Left cardiac atrium (tissue), 4 donors: ENCODE data around the gene KIF5B. TPM values are rescaled to one million over a fixed set of nuclear protein-coding genes. Genes with fewer than 3 reads are reported as not detected.
"Not testable (repeated sequence)": the region's sequence is repeated elsewhere in the genome, so short reads cannot be mapped to it uniquely, and the experiment has no call there.

ENCODE experiments used
- ATAC-seq, 2 donors: fragments of 200-7000 bp; cut with Tn5 transposase; one replicate each; pipeline ENCODE4 v1.9.1; 2020; ENCODE audit warnings: mild to moderate bottlenecking in 2 of 2, moderate library complexity in 2 of 2
- DNase-seq: peaks from one replicate; pipeline ENCODE4 v3.0.0-alpha.2; 2020
- intact Hi-C, 2 donors: fragments of 100-400 bp; cut with DNase I; formaldehyde crosslinking; loops; one replicate each; pipeline versions ENCODE4 v1.14.1 to v1.15.1; 2022 to 2023
- total RNA-seq, 2 donors: library from RNA; stranded (reverse); fragmentation: NEBNext Ultra II Directional; extraction: Animal tissue kit (Norgen Biotek cat#: 25700); gene quantifications; one replicate each; pipeline ENCODE4 v1.2.1, GENCODE V29; 2021
- donor health status: DM: no; HTN: yes; CAD: no.
- donor health status: DM: no; HTN: yes; CAD: no; lungs with severe emphysema.
- donor health status: DM: yes; HTN: yes; CAD: no.
- donor health status: Dilated cardiomyopathy.

KIF5B gene
- total RNA-seq, 2 donors from 2014 or later = 124 to 133 TPM

DNA sequence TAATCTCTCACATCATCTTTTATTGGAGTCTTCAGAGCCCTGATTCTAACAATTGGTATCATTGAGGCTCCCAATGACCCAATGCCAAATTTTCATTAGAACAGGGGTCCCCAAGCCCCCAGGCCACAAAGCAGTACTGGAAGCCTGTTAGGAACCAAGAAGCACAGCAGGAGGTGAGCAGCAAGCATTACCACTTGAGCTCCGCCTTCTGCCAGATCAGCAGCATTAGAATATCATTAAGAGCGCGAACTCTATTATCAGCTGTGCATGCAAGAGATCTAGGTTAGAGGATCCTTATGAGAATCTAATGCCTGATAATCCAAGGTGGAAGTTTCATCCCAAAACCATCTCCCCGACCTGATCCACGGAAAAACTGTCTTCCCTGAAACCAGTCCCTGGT lies 23.1 kb downstream of the KIF5B start:
- no peak for ATAC-seq
- intact Hi-C loops = no loop called here
- no peak for DNase-seq

DNA sequence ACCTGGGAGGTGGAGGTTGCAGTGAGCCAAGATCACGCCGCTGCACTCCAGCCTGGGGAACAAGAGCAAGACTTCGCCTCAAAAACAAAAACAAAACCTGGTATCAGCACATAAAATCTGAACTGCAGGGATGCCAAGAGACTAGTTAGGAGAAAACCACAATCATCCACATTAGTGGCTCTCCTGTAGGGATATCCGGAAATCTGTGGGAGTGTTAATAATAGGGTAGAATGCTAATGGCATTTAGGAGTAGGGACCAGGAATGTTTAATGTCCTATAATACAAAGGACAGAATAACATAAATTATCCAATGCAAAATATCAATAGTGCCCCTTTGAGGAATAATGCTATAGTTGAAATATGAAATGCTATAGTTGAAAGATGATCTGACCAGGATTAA lies 24.3 kb downstream of the KIF5B start:
- ATAC-seq = no peak
- DNase-seq = no peak
- intact Hi-C loops = no loop called here

DNA sequence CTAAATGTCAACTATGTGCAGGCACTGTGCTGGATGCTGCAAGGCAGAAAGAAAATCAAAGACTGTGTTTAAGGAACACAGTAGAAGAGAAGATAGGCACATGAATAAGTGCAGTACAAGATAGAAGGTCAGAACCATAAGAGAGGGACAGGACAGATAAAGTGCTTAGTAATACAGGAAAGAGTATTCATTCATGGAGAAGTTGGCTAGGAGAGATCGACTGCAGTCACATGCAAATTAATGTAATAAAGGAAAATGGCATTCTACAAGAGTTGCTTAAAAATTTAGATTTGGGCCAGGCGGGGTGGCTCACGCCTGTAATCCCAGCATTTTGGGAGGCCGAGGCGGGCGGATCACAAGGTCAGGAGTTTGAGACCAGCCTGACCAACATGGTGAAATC lies 24.8 kb downstream of the KIF5B start:
- ATAC-seq (no peak), DNase-seq (no peak)
- intact Hi-C loops = no loop called here

DNA sequence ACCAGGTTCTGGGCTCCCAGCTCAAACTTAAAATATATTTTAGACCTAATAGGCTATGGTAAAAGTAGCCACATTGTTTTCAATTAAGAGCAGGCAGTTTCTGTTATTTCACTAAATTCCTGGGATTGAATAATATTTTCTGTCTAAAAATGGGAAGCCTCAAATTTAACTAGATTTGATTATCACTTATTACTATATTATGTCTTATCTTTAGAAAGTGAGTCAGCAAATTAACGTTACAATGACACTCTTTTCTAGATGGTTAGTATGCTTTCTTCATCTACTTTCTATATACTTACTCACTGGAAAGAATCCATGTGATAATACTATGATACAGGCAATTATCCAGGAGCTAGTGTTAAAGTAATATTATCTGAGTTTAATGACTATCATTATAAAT lies 27.5 kb downstream of the KIF5B start:
- ATAC-seq (no peak), DNase-seq (no peak)
- intact Hi-C loops = loop anchor here in 1 of 2 donors (10.0 kb wide), 1 partner anchor 256 kb away; no protein-coding TSS in a partner anchor

DNA sequence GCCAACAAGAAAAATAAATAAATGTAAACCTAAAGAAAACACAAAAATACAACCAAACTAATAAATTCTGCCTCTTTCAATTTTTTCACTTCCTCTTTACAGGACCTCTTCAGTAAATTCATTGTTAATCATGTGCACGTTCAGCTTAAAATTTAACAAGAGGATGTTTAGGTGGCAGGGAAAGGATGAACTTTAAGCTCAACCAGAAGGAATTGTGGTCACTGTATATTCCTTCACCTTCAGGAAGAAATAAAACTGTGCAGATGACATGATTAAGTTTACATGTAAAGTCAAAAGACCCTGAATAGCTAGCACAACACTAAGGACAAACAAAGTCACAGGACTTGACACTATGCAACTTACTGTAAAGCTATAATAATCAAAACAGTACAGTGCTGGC lies 33.0 kb downstream of the KIF5B start:
- no peak for ATAC-seq
- DNase-seq = no peak
- intact Hi-C loops = loop anchor here in 1 of 2 donors (10.0 kb wide), 1 partner anchor 262 kb away; no protein-coding TSS in a partner anchor

DNA sequence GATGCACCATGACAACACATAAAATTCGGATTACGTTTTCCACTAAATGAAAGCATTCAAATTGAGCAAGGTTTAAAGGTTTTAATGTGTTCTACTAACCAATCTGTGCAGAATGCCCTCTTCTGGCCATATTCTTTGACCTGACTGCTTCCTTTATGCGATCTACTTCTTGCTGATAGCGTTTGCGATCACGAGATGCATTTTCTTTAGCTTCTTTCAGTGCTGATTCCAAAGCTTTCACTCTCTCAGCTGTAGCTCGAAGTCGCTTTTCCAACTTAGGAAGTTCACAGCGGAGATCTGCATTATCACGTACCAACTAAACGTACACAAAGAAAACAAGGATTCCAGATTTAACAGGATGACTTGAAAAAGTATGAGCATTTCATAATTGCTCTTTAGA lies 39.2 kb downstream of the KIF5B start:
- DNase-seq (no peak), ATAC-seq (no peak)
- intact Hi-C loops = no loop called here

DNA sequence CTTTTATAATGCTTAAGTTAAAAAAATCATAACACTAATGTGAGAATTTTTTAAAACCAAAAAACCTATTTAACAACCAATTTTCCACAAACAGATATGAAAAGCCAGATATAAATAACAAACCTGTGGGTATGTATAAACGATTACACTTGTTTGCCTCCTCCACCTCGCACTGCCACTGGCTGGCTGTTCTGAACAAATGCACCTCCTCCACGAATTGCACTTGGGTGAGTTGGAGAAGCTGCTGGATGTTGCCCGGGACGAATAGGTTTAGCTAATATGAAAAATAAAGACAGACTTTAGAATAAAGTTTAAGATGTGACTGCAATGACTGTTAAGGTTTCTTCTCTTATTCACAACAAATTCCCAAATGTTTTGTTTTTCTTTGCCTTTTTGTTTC lies 40.8 kb downstream of the KIF5B start:
- ATAC-seq = no peak
- intact Hi-C loops = no loop called here

DNA sequence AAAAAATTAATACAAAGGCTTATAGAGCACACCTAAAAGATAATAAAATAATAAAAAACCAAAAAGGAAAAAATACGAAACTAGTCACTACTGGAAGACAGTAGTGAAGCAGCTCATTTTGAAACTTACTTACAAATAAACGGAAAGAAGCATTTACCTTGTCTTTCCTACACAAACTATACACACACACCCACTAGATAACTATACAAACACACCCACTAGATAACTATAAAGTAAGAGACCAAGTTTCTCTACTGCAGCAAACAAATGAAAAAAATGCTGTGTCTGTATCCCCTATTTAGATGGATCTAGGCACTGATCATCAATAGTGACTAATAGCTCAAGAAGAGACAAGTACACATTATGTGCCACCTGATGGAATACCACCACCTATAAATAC lies 49.2 kb downstream of the KIF5B start:
- ATAC-seq (no peak), DNase-seq (no peak)
- intact Hi-C loops = no loop called here

More for the DNA sequence above, 40.8 kb downstream of the KIF5B start:
- no peak for DNase-seq

DNA sequence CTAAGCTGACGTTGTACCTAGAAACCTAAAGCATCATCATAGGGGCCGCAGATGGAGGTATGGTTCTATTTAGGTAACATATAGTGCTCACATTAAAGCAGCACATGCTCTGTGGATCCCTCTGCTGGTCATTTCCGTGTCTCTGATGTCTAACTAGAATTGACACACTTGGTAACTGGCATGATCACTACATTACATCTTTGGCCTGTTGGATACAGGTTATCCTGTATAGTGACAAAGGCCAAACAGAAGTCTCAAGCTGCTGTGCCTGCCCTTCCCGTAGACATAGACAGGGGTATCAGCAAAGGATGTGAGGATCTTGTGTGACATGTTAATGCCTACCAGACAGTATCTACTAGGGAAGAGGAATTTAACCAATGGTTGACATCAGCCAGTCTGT lies 51.2 kb downstream of the KIF5B start:
- DNase-seq (no peak), ATAC-seq (peak in 1 of 2 donors; percentile 46)
- intact Hi-C loops = no loop called here

DNA sequence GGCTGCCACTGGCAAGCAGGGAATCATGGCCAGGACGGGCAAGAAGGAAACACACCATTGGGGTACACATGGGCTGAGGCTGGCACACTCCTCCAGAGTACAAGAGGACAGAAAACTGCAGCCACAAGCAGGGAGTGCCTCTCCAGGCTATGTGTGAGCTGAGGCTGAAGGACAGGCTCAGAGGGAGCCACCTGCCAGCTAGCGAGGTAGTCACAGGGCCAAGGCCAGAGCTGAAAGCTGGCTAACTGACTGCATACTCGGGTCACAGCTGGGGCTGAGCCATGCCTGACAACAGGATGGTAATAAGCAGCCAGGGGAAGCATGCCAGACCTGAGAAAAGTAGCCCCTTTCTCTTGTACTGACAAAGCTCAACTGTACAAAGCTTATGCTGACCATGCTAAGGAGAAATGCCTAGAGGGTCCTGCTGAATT lies 52.0 kb downstream of the KIF5B start:
- DNase-seq (no peak), ATAC-seq (peak; percentile 62 to 77)
- intact Hi-C loops = loop anchor here in 1 of 2 donors (5.0 kb wide), 1 partner anchor 142 kb away; no protein-coding TSS in a partner anchor

DNA sequence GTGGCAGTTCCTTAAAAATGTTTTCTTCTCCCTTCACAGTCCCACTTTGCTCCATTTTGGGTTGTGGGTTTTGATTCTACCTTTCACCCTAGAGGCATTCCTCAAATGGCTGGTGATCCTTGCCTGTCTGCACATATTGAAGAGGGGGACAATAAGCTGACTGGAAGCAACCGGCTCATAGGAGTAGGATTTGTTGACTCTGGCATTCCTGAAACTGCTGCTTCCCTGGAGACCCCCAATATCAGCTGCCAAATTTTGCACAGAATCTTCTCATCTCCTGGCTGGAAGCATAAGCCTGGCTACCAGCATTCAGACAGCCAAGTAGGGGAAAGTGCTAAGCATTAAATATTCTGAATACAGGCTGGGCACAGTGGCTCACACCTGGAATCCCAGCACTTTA lies 53.7 kb downstream of the KIF5B start:
- DNase-seq (no peak), ATAC-seq (no peak)
- intact Hi-C loops = loop anchor here in 1 of 2 donors (5.0 kb wide), 1 partner anchor 140 kb away; no protein-coding TSS in a partner anchor

DNA sequence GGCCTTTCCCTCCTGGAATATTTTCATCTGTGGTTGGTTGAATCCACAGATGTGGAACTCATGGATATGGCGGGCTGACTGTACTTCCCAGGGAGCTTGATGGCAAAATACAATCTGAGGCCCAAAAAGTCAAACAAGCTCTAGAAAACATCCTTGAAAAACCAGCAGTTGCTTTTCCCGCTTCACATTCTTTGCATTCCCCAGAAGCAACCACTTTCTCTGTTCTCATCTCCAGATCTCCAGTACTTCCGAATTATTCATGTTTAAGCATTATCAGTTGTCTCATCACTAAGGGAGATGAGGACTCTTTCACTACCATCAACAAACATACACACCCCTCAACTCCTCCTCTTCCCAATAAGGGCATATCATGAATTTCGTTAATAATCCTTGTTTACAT lies 55.3 kb downstream of the KIF5B start:
- no peak for DNase-seq
- no peak for ATAC-seq
- intact Hi-C loops = loop anchor here in 1 of 2 donors (5.0 kb wide), 1 partner anchor 139 kb away; no protein-coding TSS in a partner anchor

DNA sequence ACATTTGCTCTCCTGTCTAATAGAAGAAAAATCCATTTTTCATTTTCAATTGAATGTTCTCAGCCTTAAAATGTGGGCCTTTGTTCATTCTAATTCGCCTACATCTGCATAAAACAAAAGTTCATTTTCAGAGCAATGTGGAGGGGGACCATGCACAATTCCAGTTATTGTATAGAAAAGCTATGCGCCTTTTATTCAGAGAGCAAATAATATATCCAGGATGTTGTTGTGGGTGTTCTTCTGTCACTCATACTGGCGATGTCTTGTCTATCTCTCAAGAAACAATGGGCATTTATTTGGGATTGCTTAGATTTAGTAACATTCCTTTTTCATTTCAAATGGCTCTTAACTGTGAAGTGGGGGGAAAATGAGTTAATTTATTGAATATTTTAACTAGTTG lies 56.4 kb downstream of the KIF5B start:
- DNase-seq (no peak), ATAC-seq (no peak)
- intact Hi-C loops = loop anchor here in 1 of 2 donors (5.0 kb wide), 1 partner anchor 138 kb away; no protein-coding TSS in a partner anchor

DNA sequence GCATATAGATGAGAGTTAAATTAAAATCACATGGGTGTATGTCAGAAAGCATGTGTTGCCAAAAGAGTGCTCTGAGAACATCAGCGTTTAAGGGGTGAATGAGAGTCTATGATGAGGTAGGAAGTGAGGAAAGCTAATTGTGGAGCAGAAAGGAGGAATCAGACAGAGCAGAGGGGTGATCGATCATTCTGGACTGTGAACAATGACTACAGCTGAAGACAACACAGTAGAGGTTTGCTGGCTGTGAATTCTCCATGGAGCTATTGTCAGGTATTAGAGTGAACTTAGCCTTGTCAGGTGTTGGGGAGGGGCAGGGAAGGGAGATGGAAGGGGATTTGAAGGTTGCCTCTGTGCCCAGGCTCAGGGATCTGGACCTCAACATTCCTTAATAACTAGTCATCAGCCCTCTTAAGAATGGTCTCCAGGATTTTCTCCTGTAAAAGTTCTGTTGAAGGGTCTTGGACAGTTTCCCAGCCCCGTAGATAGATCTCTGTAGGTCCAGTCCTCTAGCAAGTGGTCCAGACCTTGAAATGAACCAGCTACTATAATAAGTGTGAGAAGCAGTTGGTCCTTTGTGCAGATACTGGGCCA lies 57.1 kb downstream of the KIF5B start:
- ATAC-seq = no peak
- no peak for DNase-seq
- intact Hi-C loops = no loop called here

DNA sequence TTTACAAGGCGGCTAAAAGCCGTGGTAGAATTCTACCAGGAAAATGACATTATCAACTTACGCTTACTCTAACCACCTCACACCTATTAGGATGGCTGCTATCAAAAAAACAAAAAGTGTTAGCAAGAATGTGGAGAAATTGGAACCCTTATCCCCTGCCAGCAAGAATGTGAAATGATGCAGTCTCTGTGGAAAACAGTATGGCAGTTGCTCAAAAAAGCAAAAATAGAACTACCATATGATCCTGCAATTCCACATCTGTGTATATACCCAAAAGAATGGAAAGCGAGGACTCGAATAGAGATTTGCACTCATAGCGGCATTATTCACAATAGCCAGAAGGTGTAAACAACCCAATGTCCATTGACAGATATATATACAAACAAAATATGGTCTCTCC lies 61.3 kb downstream of the KIF5B start:
- intact Hi-C loops = no loop called here
- no peak for DNase-seq

DNA sequence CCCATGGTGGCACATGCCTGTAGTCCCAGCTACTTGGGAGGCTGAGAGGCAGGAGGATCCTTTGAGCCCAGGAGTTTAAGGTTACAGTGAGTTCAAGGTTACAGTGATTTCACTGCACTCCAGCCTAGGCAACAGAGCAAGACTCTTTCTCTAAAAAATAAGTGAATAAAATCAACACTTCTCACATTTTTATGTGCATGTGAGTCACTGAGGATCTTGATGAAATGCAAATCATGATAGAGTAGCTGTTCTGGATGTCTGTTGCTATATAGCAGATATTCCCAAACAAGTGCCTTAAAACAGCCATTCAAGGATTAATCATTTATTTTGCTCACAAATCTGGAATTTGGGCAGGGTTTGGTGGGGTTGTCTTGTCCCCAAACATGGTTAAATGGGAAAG lies 65.3 kb downstream of the KIF5B start:
- intact Hi-C loops = no loop called here
- ATAC-seq (no peak), DNase-seq (no peak)

More for the DNA sequence above, 61.3 kb downstream of the KIF5B start:
- no peak for ATAC-seq

DNA sequence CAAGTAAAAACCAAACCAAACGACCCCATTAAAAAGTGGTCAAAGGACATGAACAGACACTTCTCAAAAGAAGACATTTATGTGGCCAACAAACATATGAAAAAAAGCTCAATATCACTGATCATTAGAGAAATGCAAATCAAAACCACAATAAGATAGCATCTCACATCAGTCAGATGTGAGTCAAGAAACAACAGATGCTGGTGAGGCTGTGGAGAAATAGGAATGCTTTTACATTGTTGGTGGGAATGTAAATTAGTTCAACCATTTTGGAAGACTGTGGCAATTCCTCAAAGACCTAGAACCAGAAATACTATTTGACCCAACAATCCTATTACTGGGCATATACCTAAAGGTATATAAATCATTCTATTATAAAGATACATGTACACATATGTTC lies 68.4 kb downstream of the KIF5B start:
- DNase-seq, ATAC-seq, intact Hi-C loops: not testable (repeated sequence)

DNA sequence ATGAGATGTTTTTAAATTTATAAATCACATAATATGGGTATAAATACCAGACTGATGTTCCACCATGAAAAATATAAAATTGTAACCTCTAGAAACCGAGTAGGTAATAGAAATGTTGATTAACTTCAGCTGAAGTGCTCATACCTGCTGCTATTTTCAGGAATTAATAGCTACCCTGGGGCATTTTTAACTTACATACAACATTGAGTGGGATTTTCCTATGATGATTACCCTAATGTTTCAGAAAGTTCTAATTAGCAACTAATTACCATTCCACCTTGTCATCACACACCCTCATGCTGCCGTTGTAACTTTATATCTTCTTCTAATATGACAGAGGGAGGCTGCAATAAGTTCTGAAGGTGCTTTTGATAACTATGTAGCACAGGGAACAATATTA lies 74.1 kb downstream of the KIF5B start:
- intact Hi-C loops = no loop called here
- no peak for DNase-seq
- no peak for ATAC-seq

DNA sequence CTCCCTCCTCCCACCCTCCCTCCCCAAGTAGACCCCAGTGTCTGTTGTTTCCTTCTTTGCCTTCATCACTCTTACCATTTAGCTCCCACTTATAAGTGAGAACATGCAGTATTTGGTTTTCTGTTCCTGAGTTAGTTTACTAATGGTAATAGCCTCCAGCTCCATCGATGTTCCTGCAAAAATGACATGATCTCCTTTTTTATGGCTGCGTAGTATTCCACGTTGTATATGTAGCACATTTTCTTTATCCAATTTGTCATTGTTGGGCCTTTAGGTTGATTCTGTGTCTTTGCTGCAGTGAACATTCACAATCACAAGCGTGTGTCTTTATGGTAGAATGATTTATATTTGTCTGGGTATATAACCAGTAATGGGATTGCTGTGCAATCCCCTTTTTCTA lies 75.8 kb downstream of the KIF5B start:
- no peak for DNase-seq
- intact Hi-C loops = no loop called here
- no peak for ATAC-seq

DNA sequence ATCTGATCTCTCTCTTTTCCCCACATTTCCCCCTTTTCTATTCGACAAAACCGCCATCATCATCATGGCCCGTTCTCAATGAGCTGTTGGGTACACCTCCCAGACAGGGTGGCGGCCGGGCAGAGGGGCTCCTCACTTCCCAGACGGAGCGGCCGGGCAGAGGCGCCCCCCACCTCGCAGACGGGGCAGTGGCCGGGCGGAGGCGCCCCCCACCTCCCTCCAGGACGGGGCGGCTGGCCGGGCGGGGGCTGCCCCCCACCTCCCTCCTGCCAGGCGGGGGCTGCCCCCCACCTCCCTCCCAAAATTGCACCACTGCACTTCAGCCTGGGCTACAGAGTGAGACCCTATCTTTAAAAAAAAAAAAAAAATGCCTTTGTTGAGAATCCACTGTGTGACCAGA lies 77.2 kb downstream of the KIF5B start:
- intact Hi-C loops, DNase-seq, ATAC-seq: not testable (repeated sequence)

DNA sequence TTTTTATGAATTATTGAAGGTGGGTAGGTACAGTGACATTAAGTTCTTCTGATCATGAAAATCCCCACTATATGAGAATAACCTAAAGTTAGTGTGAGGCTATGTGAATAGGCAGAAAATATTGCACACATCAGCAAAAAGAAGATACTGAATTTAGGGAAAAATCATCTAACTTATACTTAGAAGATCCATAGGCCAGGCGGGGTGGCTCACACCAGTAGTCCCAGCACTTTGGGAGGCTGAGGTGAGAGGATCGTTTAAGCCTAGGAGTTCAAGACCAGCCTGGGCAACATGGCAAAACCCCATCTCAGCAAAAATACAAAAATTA lies 78.1 kb downstream of the KIF5B start:
- DNase-seq = no peak
- no peak for ATAC-seq
- intact Hi-C loops = no loop called here
